ENCODE results near the gene GGT5. TPM values are rescaled to one million over a fixed set of nuclear protein-coding genes. Genes with fewer than 3 reads are reported as not detected.

Gene GGT5
- total RNA-seq, 1 donor from 2014 or later = 24.3 TPM

GRCh38 chr22:24170188-24170587 is 74.7 kb downstream of the GGT5 start:
- no peak for DNase-seq (ENCODE audit: extremely low read depth, low read depth, low spot score)

Other genes starting within 250 kb of the GGT5 start
- not detected in 2 replicates for gene GSTT4, start 239.6 kb downstream of the GGT5 start, total RNA-seq
- gene CABIN1, start 233.8 kb downstream of the GGT5 start, total RNA-seq = 35.2 and 52.6 TPM in 2 replicates
- gene SUSD2, start 63.6 kb downstream of the GGT5 start, total RNA-seq = 0.19 and 0.23 TPM in 2 replicates
- 27.1 and 41.9 TPM in 2 replicates for gene SPECC1L, start 25.7 kb upstream of the GGT5 start, total RNA-seq
- gene ADORA2A, start 182.5 kb upstream of the GGT5 start, total RNA-seq = 49.0 and 60.6 TPM in 2 replicates